GM18951 (cell line): ENCODE data around the gene RFTN1.

Source experiments
- POLR2A ChIP-seq: IDR thresholded peaks from 4 replicates; pipeline ENCODE4 v1.6.1; 2011; ENCODE audit warnings: mild to moderate bottlenecking; ENCODE audit not compliant: insufficient read length, insufficient read depth; ENCODE audit errors: extremely low read depth
- in situ Hi-C: fragments of 300-500 bp; cut with MboI; formaldehyde crosslinking; loops from one replicate; pipeline ENCODE4 v1.12.0; 2022; ENCODE audit warnings: low sequenced_read_pairs, mixed read lengths, inconsistent platforms; ENCODE audit not compliant: unreplicated experiment

The RFTN1 gene

DNA sequence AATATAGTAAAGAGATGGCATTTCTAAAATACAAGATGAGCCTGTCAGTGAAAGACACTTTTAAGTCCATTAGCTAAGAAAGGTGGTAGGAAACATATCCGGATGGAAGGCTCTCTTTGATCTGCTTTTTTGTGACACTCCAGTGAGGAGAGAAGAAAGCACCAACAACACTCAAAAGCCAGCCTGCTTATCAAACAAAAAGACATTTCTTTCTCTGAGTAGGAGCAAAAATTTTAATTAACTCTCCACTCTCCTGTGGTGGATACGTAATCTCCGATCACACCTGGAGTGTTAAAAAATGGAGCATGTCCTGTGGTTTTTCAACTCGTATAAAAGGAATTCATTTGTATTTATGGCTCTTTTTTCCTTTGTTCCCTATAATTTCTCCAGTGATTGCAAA lies 183.1 kb downstream of the RFTN1 start:
- no peak for TF ChIP-seq POLR2A

DNA sequence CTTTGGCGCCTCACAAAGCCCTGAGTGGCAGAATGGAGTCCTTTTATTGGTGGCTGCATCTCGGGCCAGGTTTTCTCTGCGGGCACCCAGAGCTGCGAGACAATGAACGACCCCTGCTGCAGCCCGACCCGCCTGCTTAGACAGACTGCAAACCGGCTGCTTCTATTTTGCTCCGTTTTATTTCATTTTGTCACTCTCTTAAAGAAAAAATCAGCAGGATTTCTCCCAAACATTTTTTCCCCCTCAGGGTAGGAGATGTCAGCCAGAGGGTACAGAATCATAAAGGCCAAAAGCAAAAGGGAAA lies 183.7 kb downstream of the RFTN1 start:
- in situ Hi-C loops: no loop called here
- TF ChIP-seq POLR2A: no peak

More for the DNA sequence above, 183.1 kb downstream of the RFTN1 start:
- in situ Hi-C loops: no loop called here

DNA sequence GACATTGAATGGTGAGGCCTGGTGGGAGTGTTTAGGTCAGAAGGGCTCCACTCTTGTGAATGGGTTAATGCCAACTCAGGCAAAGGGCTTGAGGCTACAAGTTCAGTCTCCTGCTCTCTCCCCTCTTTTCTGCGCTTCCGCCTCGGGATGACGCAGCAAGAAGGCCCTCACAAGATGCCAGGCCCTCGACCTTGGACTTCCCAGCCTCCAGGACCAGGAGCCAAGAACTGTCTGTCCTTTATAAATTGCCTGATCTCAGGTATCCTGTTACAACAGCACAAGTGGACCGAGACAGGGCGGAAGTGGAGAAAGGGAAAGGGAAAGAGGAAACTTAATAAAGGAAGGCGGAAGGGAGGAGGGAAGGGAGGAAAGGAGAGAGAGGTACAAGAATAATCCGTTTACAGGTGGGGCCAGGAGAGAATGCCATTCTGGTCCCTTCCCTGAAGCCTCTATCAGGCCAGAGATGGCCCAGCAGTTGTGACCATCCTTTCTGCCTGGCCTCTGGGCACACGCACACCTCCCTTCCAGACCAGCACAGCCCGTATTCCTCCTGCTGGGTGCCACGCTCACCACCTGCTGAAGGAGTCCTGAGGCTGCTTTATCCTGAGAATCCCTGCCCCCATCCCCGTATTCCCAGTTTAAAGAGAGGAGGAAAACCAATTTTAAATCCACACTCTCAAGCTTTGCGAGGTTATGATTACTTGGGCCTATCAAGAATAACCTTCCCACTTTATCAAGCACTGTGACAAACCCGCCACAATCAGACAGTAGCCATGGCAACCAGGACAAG lies 184.3 kb downstream of the RFTN1 start:
- TF ChIP-seq POLR2A: no peak
- in situ Hi-C loops: no loop called here

DNA sequence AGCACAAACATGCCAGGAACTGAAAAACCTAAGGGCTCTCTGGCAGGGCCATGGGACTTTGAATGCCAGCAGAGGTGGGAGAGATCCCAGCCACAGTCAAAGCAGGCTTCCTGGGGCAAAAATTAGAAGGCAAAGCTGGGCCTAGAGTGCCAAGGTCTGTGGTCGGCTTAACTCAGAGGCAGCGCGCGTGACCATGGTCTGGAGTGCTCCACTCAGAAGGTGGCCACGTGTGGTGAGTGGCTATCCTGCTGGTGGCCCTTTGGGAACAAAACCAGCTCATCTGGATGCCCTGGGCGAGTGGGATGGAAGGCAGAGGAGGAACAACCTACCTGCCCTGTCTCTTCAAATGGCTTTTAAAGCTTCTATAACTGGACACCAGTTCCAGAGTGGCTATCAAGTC lies 185.4 kb downstream of the RFTN1 start:
- no peak for TF ChIP-seq POLR2A
- in situ Hi-C loops: no loop called here

DNA sequence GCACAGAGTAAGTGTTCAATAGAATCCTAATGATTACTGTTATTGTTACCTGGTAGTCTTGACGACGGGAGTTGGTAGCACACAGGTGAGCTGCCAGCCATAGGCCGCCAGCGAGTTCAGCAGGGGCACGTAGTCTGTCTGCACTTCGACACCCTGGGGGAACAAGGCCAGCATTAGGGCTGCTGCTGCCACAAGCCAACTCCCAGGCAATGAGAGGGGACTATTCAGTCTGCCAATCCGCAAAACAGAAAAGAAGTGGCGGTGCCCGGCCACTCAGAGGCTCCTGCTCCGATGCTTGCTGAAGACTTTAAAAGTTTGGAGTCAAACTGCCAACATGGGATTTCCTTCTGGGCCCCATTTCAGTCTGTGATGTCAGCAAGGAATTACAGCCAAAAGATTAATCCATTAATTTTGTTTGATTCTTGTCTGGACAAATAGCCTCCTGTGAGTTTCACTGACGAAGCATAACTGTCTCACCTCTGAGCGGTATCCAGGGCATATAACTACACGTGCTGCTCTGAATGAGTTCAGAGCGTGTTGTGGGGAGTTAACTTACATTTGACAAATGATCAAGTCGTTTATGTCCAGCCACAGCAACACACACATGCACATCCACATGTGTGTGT lies 186.7 kb downstream of the RFTN1 start:
- no peak for TF ChIP-seq POLR2A
- in situ Hi-C loops: no loop called here

DNA sequence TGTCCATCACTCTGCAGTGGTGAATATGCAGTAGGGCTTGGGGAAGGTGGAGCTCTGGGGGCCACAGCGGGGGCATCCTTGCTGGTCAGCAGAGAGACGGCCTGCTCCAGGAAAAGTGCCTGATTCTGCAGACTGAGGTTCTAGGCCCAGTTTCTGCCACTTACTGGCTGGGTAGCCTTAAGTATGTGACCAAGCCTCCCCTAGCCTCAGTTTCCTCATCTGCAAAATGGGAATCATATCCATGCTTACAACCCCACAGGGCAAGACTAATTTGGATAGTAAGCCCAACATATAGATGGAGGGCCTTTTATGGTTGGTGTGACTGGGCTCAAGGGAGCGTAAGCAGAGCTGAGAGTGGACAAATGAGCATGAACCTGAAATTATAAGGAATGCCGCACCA lies 187.6 kb downstream of the RFTN1 start:
- in situ Hi-C loops: no loop called here
- TF ChIP-seq POLR2A: no peak

DNA sequence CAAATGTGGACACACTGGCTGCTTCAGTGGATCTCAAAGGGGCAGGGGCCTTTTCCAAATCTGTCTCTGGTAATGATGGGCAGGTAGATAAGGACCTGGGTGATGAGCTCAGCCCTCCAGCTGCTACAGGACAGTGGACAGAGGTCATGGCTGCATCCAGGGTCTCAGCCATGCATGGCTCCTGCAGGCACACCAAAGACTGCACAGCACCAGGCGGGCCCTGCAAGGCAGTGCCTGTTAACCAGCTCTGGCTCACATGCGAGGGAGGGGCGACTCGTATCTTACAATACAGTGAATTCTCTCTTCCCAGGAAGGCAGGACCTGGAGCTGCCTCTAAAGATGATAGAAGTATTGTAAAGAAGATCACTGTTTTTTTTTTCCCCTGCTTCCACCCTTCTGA lies 189.8 kb downstream of the RFTN1 start:
- in situ Hi-C loops: no loop called here

DNA sequence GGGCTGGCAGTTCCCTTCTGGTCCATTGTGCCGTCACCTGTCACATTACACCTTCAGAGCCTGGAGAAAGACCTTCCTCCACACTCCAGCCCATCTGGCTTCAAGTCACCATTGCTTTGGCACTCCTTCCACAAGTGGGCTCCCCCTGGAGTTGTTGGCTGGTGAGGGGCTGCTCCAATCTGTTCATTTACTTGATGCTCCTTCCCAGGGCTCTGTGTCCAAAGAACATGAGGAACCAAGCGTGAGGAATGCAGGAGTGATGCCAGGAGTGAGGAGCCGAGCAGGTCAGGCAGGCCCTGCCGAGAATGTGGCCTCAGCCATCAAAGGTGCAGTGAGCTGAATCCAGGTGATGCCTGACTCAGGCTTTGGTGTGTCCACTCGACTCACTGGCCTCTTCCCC lies 191.3 kb downstream of the RFTN1 start:
- TF ChIP-seq POLR2A: no peak
- in situ Hi-C loops: no loop called here

More for the DNA sequence above, 189.8 kb downstream of the RFTN1 start:
- TF ChIP-seq POLR2A: no peak

DNA sequence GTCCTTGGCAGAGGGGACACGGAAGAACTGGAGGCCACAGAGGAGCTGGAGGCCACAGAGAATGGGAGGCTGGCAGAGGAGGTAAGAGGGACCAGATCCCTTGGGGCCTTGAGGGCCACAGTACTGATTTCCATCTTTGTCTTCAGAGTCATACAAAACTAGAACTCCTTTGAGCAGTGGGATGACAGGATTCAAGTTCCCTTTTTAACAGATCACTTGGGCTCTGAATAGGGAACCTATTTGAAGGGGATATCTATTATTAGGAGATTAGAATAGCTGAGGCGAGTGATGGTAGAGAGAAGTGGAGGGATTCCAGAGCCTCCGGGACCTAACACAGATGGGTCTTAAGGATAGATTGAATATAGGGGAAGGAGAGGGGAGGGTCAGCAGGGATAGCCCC lies 192.8 kb downstream of the RFTN1 start:
- no peak for TF ChIP-seq POLR2A
- in situ Hi-C loops: no loop called here

DNA sequence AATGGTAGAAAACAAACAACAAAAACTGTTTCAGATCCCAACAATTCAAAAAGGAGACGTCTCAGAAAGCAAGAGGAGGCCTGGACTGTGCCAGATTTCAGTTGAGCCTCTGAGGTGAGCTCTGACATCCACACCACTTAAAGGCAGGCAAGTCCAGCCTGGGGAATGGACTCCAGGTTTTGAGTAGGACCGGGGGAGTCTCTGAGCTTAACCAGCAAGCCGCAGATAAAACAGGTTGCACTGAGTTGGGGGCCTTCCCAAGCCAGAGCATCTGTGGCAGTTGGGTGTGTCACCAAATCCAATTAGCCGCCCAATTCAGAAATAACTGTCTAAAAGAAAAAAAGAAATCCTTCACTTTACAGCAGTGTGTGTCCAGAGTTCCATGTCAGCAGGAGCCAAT lies 193.8 kb downstream of the RFTN1 start:
- TF ChIP-seq POLR2A: no peak
- in situ Hi-C loops: no loop called here

DNA sequence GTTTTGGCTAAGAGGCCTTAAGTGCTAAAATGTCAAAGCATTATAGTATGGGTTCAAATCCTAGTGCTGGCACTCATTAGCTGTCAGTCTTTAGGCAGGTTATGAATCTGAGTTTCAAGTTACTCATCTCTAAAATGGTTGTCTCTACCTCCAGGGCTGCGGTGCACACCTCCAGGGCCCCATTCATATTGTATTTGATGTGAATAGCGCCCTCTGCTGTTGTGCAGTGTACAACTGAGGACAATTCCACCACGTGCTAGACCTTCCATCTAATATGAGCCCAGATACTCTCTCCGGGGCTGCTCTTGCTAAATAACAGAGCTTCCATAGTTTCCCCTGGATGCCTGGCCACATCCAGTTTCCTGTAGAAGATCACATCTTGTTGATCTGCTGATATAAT lies 194.2 kb downstream of the RFTN1 start:
- no peak for TF ChIP-seq POLR2A
- in situ Hi-C loops: no loop called here

DNA sequence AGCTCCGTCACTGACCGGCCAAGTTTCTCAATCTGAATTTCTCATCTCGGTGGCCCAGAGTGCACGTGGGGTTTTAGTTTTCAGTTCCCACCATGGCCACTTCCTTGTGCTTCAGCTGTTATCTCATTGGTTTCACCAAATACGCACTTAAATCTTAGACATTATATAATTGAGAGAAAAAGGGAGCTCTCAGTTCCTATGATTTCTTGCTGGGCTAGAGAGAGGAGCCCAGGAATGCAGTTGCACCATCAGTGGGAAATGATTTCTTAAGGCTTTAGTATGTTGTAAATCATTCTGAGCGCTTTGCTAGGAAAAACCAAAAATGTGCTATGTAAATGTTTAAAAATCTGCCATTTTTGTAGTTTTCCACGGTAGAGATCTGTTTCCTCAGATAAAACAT lies 195.3 kb downstream of the RFTN1 start:
- in situ Hi-C loops: no loop called here
- TF ChIP-seq POLR2A: no peak

DNA sequence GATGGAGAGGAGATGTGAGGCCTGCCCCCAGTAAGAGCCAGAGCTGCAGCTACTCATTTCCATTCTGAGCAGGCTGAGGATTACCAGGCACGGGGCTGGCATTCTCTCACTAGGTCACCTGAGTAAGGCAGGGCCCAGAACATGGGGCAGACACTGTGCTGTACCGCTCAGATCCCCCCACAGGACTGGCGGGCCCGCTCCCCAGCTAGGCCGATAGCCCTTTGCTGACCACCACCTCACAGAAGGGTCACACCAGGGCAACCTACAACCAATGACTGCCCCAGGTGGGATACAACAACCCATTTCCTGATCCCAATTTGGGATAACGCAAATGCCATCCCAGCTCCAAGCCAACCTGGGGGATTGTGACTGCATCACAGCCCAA lies 195.9 kb downstream of the RFTN1 start:
- in situ Hi-C loops: no loop called here
- TF ChIP-seq POLR2A: no peak

DNA sequence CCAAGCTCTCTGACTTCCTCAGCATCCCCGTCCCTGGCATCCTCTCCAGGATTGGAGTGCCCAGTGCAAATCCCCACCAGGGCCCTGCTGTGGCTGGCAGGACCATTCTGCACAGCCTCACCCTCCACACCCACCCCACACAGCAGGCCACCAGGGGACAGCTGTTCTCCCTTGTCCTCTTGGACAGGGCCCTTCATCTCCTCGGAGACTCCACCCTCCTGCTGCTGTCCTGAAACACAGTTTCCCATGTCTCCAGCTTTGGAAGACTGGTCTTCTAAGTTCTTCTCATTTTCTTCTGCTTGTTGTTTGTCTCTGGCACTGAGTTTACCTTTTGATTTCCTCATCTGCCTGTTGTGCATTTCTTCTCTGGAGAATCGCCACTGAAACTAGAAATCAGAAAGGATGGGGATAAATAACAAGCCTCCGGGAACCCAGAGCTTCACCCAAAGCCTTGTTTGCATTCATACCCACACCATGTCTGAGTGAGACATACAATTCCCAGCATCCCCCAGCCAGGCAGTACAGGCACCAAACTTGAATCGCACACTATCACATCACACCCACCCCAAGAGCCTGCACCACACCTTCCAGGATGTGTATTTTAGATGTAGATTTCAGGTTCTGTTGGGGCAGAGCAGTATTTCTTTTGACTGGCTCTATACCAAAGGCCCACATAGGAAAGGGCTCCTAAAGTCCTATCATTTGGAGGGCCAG lies 196.5 kb downstream of the RFTN1 start:
- in situ Hi-C loops: no loop called here
- TF ChIP-seq POLR2A: no peak
